Subcutaneous abdominal adipose tissue (tissue), 5 donors: Measurements from ENCODE around the gene ANKFN1.

Experiments
- H3K27ac ChIP-seq: one replicate; pipeline ENCODE4 v1.7.0; 2013; ENCODE audit warnings: low read depth, mild to moderate bottlenecking, inconsistent platforms, low read length, moderate library complexity
- H3K27me3 ChIP-seq, 5 donors: one replicate each; pipeline ENCODE4 v1.7.0; 2013; ENCODE audit warnings: low read length in 5 of 5, inconsistent platforms in 1 of 5; ENCODE audit not compliant: control insufficient read depth in 5 of 5, insufficient read depth in 4 of 5
- H3K36me3 ChIP-seq, 5 donors: one replicate each; pipeline ENCODE4 v1.7.0; 2013; ENCODE audit warnings: low read length in 5 of 5; ENCODE audit not compliant: control insufficient read depth in 5 of 5, insufficient read depth in 5 of 5
- H3K4me1 ChIP-seq, 5 donors: one replicate each; pipeline ENCODE4 v1.7.0; 2013; ENCODE audit warnings: low read length in 5 of 5, mild to moderate bottlenecking in 3 of 5, moderate library complexity in 1 of 5; ENCODE audit not compliant: control insufficient read depth in 5 of 5, insufficient read depth in 5 of 5
- H3K4me3 ChIP-seq, 5 donors: one replicate each; pipeline ENCODE4 v1.7.0; 2013; ENCODE audit warnings: low read length in 5 of 5, low read depth in 1 of 5
- H3K9ac ChIP-seq, 5 donors: one replicate each; pipeline ENCODE4 v1.7.0; 2013; ENCODE audit warnings: low read length in 5 of 5, mild to moderate bottlenecking in 4 of 5, moderate library complexity in 3 of 5
- H3K9me3 ChIP-seq, 5 donors: one replicate each; pipeline ENCODE4 v1.7.0; 2013; ENCODE audit warnings: low read length in 5 of 5; ENCODE audit not compliant: control insufficient read depth in 5 of 5
- donor health status: healthy.
- donor health status: healthy.
- donor health status: healthy.
- donor health status: healthy.
- donor health status: healthy.

Gene ANKFN1

GRCh38 chr17:56297184-56297583 lies 143.9 kb downstream of the ANKFN1 start:
- H3K4me3 ChIP-seq, result no peak overlapping the region
- peaks cover 0 to 4% (median 0%) of the 10 kb centered on the region in 5 donors for H3K4me1 ChIP-seq

DNA sequence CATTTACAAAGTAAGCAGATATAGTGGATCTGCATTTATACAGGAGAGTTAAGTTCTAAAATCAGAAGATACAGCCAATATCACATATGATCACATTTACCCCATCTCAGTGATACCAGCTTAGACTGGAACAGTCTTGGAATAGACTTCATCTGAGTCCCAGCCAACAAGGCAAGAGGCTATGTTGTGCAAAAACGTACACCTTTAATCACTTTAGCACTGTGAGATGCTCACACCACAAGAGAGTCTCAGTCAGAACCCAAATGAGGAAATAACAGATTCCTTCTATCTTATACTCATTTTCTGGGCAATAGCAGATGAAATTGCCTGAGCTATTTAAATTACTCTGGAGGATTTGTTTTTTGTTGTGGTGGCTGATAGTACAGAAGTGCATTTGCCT lies 145.6 kb downstream of the ANKFN1 start:
- H3K27ac ChIP-seq, result no peak overlapping the region
- no peaks in the 10 kb centered on the region for H3K36me3 ChIP-seq
- no peak overlapping the region for H3K4me3 ChIP-seq
- no peaks in the 10 kb centered on the region for H3K9me3 ChIP-seq
- H3K4me1 ChIP-seq, result peaks cover 0 to 2% (median 0%) of the 10 kb centered on the region in 5 donors
- peaks cover 0 to 2% (median 0%) of the 10 kb centered on the region in 5 donors for H3K27me3 ChIP-seq
- no peak overlapping the region for H3K9ac ChIP-seq

More at GRCh38 chr17:56297184-56297583, 143.9 kb downstream of the ANKFN1 start:
- peaks cover 0 to 2% (median 0%) of the 10 kb centered on the region in 5 donors for H3K27me3 ChIP-seq
- H3K9ac ChIP-seq, result no peak overlapping the region
- no peaks in the 10 kb centered on the region for H3K36me3 ChIP-seq
- no peak overlapping the region for H3K27ac ChIP-seq
- H3K9me3 ChIP-seq, result no peaks in the 10 kb centered on the region

- H3K4me3 ChIP-seq, result no peak overlapping the region
- H3K4me1 ChIP-seq, result peaks cover 0 to 2% (median 0%) of the 10 kb centered on the region in 5 donors
- H3K27me3 ChIP-seq, result peaks cover 0 to 2% (median 0%) of the 10 kb centered on the region in 5 donors
These were observed 146.9 kb downstream of the ANKFN1 start for GRCh38 chr17:56300144-56300543.

DNA sequence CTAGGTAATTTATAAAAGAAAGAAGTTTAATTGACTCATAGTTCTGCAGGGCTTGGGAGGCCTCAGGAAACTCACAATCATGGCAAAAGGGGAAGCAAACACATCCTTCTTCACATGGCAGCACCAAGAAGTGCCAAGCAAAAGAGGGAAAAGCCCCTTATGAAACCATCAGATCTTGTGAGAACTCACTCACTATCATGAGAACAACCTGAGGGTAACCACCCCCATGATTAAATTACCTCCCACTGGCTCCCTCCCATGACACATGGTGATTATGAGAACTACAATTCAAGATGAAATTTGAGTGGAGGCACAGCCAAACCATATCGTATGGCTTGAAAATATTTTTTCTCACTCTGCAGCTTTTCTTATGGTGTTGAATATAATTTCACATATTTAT lies 151.7 kb downstream of the ANKFN1 start:
- H3K27me3 ChIP-seq, result peaks cover 0 to 2% (median 0%) of the 10 kb centered on the region in 5 donors
- no peak overlapping the region for H3K4me3 ChIP-seq
- H3K9me3 ChIP-seq, result no peaks in the 10 kb centered on the region
- peaks cover 0 to 2% (median 0%) of the 10 kb centered on the region in 5 donors for H3K4me1 ChIP-seq
- no peak overlapping the region for H3K9ac ChIP-seq
- H3K27ac ChIP-seq, result no peak overlapping the region
- no peaks in the 10 kb centered on the region for H3K36me3 ChIP-seq

More at GRCh38 chr17:56300144-56300543, 146.9 kb downstream of the ANKFN1 start:
- H3K36me3 ChIP-seq, result no peaks in the 10 kb centered on the region
- no peak overlapping the region for H3K9ac ChIP-seq
- H3K27ac ChIP-seq, result no peak overlapping the region
- no peaks in the 10 kb centered on the region for H3K9me3 ChIP-seq

DNA sequence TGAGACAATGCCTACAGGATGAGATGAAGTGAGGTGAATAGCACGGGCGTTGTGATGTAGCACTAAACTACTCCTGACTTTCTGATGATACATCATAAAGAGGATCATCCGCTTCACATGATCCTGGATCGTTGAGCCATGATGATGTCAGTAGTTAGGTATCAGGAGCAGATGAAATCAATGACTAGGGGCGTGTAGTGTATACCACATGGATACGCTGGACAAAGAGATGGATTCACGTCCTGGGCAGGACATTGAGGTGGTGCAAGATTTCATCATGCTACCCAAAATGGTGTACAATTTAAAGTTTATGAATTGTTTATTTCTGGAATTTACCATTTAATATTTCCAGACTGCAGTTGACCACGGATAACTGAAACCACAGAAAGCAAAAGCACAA lies 156.6 kb downstream of the ANKFN1 start:
- Histone ChIP-seq H3K4me3 (no peak overlapping the region), H3K27ac (no peak overlapping the region), H3K4me1 (no peaks in the 10 kb centered on the region), H3K9ac (no peak overlapping the region), H3K36me3 (no peaks in the 10 kb centered on the region), H3K9me3 (no peaks in the 10 kb centered on the region), H3K27me3 (no peaks in the 10 kb centered on the region)

GRCh38 chr17:56310782-56311181 lies 157.5 kb downstream of the ANKFN1 start:
- no peaks in the 10 kb centered on the region for H3K36me3 ChIP-seq
- no peak overlapping the region for H3K27ac ChIP-seq
- no peak overlapping the region for H3K4me3 ChIP-seq
- H3K9me3 ChIP-seq, result no peaks in the 10 kb centered on the region
- H3K4me1 ChIP-seq, result no peaks in the 10 kb centered on the region
- no peaks in the 10 kb centered on the region for H3K27me3 ChIP-seq
- no peak overlapping the region for H3K9ac ChIP-seq

DNA sequence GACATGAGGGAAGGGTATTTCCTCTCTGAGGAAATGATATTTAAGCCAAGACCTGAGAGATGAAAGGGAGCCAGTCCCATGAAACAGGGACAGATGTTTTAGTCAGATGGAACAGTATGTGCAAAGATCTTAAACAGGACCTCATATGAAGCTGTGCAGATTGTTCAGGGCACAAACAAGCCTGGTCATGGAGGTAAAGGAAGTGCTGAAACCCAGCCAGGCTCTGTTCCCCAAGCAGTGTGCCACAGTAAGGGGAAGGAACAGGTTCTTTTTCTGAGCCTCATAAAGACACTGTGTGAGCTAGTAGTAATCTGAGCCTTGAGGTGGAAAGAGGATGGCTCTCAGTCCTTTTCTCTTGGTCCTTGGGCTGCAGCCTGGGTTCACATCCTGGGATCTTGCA lies 159.9 kb downstream of the ANKFN1 start:
- H3K4me1 ChIP-seq, result peaks cover 0 to 5% (median 0%) of the 10 kb centered on the region in 5 donors
- no peak overlapping the region for H3K9ac ChIP-seq
- no peak overlapping the region for H3K27ac ChIP-seq
- H3K9me3 ChIP-seq, result no peaks in the 10 kb centered on the region
- H3K4me3 ChIP-seq, result no peak overlapping the region
- no peaks in the 10 kb centered on the region for H3K27me3 ChIP-seq
- no peaks in the 10 kb centered on the region for H3K36me3 ChIP-seq

GRCh38 chr17:56314026-56314425 lies 160.8 kb downstream of the ANKFN1 start:
- Histone ChIP-seq H3K36me3 (no peaks in the 10 kb centered on the region), H3K4me1 (peaks cover 0 to 5% (median 0%) of the 10 kb centered on the region in 5 donors), H3K4me3 (no peak overlapping the region), H3K9me3 (no peaks in the 10 kb centered on the region), H3K9ac (no peak overlapping the region), H3K27ac (no peak overlapping the region), H3K27me3 (no peaks in the 10 kb centered on the region)

GRCh38 chr17:56314984-56315602 lies 161.8 kb downstream of the ANKFN1 start:
- no peak overlapping the region for H3K9ac ChIP-seq

DNA sequence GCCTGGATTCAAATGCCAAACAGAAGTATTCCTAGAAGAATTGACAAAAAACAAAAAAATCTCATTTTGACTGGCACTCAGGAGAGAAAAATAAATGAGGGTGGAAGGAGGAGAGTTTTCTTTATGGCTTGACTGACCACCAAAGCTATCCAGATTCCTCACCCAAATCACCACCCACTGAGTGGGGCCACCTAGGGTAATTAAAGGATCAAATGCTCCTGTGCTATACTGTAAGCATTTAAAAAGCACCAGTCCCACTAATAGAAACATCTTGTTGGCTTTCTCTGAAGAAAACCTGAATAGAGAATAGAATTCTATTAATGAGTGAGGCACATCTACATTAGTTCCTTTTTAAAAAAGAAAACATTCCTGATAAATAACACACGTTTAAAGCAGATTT lies 163.3 kb downstream of the ANKFN1 start:
- H3K36me3 ChIP-seq, result no peaks in the 10 kb centered on the region
- no peaks in the 10 kb centered on the region for H3K9me3 ChIP-seq
- H3K4me3 ChIP-seq, result no peak overlapping the region
- peaks cover 0 to 2% (median 0%) of the 10 kb centered on the region in 5 donors for H3K27me3 ChIP-seq
- H3K27ac ChIP-seq, result no peak overlapping the region
- no peak overlapping the region for H3K9ac ChIP-seq
- H3K4me1 ChIP-seq, result peaks cover 0 to 5% (median 0%) of the 10 kb centered on the region in 5 donors

More at GRCh38 chr17:56314984-56315602, 161.8 kb downstream of the ANKFN1 start:
- H3K9me3 ChIP-seq, result no peaks in the 10 kb centered on the region
- H3K4me3 ChIP-seq, result no peak overlapping the region
- peaks cover 0 to 5% (median 0%) of the 10 kb centered on the region in 5 donors for H3K4me1 ChIP-seq
- H3K27me3 ChIP-seq, result no peaks in the 10 kb centered on the region
- H3K27ac ChIP-seq, result no peak overlapping the region
- no peaks in the 10 kb centered on the region for H3K36me3 ChIP-seq
